Esophagus squamous epithelium (tissue), 4 donors: Measurements from ENCODE around the gene FAM200A.

Experiments
- CTCF ChIP-seq, 6 experiments: fragments of 450-650 bp in 4 of 6; fragments of 200-600 bp in 2 of 6; sonication (generic) in 2 of 6; IDR thresholded peaks; one replicate each; pipeline ENCODE4 v1.5.1; 2016 to 2019; ENCODE audit warnings: antibody characterized with exemption in 6 of 6, mild to moderate bottlenecking in 4 of 6, moderate library complexity in 4 of 6
- POLR2A ChIP-seq, 4 donors: fragments of 450-650 bp; IDR thresholded peaks; one replicate each; pipeline ENCODE4 v1.6.1; 2017; ENCODE audit warnings: antibody characterized with exemption in 4 of 4, mild to moderate bottlenecking in 4 of 4, moderate library complexity in 3 of 4

DNA sequence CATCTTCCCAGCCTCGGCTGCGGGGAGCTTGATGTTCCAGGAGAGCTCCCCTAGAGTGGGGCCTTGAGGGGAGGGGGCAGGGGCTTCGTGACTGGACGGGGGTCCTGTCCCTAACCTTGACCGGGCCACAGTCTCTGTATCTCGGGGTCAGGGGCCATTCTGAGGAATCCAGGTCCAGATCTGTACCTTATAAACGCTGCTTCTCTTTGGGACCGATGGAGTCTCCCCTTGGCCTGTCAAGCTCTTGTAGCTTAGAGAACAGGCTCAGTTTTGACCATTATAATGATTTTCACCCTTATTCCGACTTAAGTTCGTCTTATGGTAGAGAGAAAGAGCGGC is 46.6 kb downstream of the FAM200A start:
- TF ChIP-seq CTCF (IDR thresholded peaks at IDR 0.05) (no peak), POLR2A (IDR thresholded peaks at IDR 0.05) (no peak)
